ENCODE data around the gene PTCHD1.
A peak's percentile ranks its signal among the peaks of the same experiment; 100 is the strongest.

Gene PTCHD1

DNA sequence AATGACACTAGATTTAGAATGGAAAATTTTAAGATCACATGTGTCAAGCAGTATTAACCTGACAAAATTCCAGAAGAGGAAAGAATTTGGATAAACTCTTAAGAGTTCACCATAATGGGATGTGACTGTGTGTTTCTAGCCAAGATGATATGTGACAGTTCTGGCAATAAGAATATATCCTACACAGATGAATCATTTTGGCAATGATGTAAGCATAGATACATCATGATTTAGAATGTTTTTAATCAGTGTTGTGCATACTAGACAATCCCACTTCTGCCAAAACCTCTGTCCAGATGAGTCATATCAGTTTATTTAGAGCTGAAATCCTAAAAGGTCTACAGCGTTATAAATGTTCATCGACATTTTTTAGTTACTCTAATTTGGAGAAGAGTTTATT is 48.8 kb downstream of the PTCHD1 start:
- no peak overlapping the region for H3K4me3 ChIP-seq (ENCODE audit: low read length)
- TF ChIP-seq CTCF (IDR thresholded peaks at IDR 0.05; ENCODE audit: insufficient read depth, low read depth, low read length, missing control alignments), result no peak
- peak; percentile 26 for DNase-seq (ENCODE audit: low read depth)

- DNase-seq (ENCODE audit: low read depth), result no peak
- TF ChIP-seq CTCF (IDR thresholded peaks at IDR 0.05; ENCODE audit: insufficient read depth, low read depth, low read length, missing control alignments), result no peak
Measured at GRCh38 chrX:23385242-23385641, 50.6 kb downstream of the PTCHD1 start.

DNA sequence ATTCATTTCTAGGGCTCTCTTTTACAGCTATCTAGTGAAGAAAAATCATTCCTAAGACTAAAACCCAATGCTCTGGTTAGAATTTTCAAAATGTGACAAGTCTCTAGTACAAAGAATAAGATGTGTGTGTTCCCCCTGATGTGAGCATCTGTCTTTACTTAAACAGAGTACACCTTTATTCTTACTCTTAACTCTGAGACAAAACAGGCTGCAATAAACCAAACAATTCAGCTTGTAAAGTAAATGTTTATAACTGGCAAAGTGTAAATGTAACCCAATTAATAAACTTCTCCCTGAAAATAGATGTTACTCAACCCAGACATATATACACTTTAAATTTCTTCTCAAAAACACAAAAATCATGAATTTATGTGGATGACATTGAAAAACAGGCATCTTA is 51.6 kb downstream of the PTCHD1 start:
- no peak for DNase-seq (ENCODE audit: low read depth)
- no peak for TF ChIP-seq CTCF (IDR thresholded peaks at IDR 0.05; ENCODE audit: insufficient read depth, low read depth, low read length, missing control alignments)
- no peak overlapping the region for H3K4me3 ChIP-seq (ENCODE audit: low read length)

More at GRCh38 chrX:23385242-23385641, 50.6 kb downstream of the PTCHD1 start:
- no peak overlapping the region for H3K4me3 ChIP-seq (ENCODE audit: low read length)

- peak; percentile 53 for DNase-seq (ENCODE audit: low read depth)
- TF ChIP-seq CTCF (IDR thresholded peaks at IDR 0.05; ENCODE audit: insufficient read depth, low read depth, low read length, missing control alignments), result no peak
- H3K4me3 ChIP-seq (ENCODE audit: low read length), result no peak overlapping the region
Measured at GRCh38 chrX:23386726-23387125, 52.1 kb downstream of the PTCHD1 start.

- no peak overlapping the region for H3K4me3 ChIP-seq (ENCODE audit: low read length)
- DNase-seq (ENCODE audit: low read depth), result no peak
- no peak for TF ChIP-seq CTCF (IDR thresholded peaks at IDR 0.05; ENCODE audit: insufficient read depth, low read depth, low read length, missing control alignments)
Measured at GRCh38 chrX:23387550-23388184, 53.0 kb downstream of the PTCHD1 start.

DNA sequence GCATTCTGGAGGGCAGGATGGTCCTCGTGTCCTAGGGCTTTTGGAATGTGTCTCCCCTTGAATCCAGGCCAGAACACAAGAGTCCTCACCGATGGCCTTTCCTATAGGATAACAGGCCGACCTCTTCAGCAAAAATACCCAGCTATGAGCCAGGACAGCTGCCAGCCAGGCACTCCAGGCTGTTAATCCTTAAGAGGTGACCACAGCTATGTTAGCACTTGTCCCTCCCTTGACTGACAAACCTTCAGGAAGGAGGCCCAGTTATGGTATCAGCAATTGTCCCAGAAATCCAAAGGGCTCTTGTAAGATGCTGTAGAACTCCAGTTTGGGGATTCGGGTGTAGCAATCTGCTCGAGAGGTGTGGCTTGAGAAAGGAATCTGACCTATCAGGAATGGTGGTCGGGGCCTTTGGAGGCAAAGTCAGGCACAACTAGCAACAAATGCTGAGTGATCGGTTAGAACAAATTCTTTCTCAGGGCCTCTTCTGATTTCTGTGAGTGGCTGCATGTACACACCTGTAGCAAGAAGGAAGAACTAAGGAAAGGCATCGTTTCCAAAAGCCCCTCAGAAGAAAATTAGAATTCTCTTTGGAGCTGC is 54.6 kb downstream of the PTCHD1 start:
- no peak overlapping the region for H3K4me3 ChIP-seq (ENCODE audit: low read length)
- DNase-seq (ENCODE audit: low read depth), result no peak
- TF ChIP-seq CTCF (IDR thresholded peaks at IDR 0.05; ENCODE audit: insufficient read depth, low read depth, low read length, missing control alignments), result no peak

DNA sequence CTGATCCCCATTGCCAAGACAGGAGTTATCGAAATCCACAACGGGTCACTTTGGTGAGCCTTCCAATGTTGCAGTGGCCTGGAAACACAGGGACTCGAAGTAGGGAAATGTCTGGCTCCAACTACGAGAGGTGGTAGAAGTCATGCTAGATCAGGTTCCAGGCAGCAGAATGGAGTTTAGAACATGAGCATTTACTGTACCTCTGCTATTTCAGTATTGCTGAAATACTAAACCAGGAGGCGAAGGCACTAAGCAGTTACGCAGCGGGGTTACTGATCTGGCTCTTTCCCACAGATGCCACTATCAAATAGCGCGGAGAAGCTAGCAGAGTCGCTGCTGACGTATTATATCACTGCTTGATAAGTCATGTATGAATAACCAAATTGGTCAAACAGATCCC is 56.3 kb downstream of the PTCHD1 start:
- no peak for TF ChIP-seq CTCF (IDR thresholded peaks at IDR 0.05; ENCODE audit: insufficient read depth, low read depth, low read length, missing control alignments)
- no peak overlapping the region for H3K4me3 ChIP-seq (ENCODE audit: low read length)
- DNase-seq (ENCODE audit: low read depth), result no peak
